GM19463 (cell line): ENCODE data around the gene DBN1.
"Not testable (repeated sequence)": the region's sequence is repeated elsewhere in the genome, so short reads cannot be mapped to it uniquely, and the experiment has no call there.

ENCODE experiments used
- ATAC-seq: cut with Tn5 transposase; IDR thresholded peaks from one replicate; pipeline ENCODE4 v1.9.1; 2021; ENCODE audit warnings: mild to moderate bottlenecking, moderate library complexity; ENCODE audit not compliant: unreplicated experiment

The DBN1 gene

DNA sequence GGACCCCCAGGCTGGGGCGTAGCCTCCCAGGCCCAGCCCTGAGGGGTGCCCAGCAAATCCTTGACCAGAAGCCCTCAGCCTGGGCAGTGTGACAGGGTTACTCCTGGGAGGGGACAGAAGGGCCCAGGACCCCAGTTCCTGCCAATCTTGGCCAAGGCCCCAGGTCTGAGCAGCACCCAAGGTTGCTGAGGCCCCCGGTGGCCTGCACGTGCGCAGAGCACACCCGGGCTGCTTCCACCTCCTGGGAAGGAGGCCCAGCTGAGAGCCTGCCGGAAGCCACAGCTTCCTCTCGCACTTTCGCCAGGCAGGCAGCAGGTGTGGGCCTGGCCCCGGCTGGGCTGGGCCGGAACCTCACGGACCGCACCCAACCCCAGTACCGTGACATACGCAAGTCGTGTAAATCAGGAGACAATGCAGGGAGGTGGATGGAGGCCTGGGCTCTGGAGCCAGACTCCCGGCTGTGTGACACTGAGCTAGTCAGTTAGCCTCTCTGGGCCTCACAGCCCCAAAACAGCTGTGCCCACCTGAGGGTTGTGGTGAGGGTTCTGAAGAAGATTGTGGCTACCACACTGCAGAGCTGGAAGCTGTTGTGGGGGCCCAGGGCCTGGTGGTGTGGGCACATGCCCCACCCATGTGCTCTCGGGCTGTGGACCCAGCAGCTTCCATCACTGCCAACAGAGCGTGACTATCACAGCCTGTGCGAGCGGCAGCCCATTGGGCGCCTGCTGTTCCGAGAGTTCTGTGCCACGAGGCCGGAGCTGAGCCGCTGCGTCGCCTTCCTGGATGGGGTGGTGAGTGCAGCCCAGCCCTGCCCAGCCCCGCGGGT, 41.9 kb downstream of the DBN1 start:
- ATAC-seq, result peak; percentile 43

DNA sequence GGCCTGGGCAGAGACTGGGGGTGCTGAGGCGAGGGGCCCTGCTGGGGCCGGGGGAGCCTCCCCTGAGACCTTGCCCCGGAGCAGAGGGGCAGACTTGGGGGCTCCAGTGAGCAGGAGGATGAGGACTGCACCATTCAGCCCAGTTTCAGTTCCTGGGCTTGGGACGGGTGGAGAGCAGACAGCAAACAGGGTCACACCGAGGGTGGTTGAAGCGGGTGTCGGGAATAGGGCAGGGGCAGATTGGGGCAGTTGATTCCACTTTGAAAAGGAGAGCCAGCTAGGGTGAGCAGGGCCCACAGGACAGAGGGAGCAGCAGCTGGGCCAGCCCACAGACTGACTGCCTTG, 42.5 kb downstream of the DBN1 start:
- no peak for ATAC-seq

DNA sequence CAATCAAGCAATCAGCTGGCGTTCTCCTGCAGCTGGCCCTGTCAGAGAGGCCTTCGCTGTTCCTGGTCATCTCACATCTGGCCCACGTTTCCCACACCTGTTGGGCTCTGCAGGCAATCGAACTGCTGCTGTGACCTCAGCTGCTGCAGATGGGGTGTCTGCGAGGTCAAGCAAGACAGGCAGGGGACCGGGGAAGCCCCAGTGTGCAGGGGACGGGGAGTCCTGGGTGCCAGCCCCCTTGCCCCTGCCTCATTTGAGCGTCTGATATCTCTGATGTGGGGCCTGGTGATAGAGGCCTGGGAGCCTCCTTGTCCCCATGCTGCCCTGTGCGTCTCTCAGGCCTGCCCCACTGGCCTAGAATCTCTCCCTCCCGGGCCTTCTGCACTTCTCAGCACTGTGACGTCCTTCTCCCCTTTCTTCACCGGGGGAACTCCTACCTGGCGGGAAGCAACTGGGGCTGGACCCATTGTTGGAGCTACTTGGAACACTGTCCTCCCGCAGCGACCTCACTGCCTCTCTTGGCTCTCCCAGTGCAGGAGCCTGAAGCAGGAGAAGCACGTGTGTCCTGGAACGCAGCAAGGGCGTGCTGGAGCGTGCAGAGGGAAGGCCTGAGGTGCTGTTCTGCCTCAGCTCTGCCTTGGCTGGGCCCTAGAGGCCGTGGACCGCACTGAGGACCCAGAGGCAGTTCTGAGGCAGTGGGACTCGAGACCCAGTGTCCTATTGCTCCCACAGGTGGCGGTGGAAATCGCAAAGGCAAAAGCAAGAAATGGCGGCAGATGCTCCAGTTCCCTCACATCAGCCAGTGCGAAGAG, 43.1 kb downstream of the DBN1 start:
- ATAC-seq, result no peak

DNA sequence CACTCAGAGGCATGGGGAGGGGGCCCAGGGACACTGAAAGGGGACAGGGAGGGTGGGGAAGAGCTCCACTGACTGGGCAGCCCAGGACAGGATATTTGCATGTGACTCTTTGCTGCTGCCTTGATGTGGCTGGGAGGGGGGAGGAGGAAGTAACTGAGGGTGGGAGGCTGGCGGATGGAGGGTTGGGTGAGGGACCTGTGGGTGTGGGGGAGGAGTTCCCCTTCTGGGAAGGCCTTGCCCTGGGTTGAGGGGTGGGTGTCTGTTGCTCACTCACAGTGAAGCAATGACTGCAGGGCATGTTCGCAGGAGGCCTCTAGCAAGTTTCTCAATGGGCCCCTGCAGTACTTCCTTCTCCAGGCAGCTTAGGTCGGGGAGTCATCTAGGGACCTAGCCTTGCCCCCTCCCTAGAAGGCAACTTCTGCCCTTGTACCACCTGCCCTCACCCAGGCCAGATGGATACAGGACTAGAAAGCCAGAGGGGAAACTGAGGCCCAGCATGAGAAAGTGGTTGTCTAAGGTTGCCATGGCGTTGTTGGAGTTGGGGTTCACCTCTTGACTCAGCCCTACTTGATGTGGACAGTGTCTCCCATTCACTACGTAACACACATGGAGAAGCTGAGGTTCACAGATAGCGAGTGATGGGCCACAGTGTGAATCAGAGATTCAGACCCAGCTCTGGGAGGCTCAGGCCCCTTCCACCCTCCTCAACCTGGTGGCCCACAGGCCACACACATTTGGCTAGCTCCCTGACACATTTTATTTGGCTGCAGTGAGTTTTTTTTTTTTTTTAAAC, 44.0 kb downstream of the DBN1 start:
- no peak for ATAC-seq

DNA sequence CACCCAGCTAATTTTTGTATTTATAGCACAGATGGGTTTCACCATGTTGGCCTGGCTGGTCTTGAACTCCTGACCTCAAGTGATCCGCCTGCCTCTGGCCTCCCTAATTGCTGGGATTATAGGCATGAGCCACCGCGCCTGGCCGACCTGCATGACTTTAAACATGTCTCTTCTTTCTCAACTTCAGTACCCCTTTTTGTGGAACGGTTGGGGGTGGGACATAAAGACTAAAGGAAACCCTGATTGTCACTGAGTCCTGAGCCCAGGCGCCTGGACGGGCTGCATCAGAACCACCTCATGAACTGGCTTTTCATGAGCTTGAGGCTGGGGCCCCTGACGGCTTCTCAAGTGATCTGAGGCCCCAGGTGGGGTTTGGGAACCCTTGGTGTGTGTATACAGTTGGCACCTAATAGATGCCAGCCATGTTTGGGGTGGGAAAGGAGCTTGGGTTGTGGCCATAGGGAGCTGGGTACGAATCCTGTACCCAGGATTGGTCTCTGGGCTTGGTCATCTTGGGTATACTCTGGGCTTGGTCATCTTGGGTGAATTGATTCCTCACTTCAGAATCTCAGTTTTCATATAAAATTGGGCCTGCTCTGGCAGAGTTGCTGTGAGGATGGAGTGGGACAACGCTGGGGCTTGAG, 44.7 kb downstream of the DBN1 start:
- ATAC-seq, result no peak

DNA sequence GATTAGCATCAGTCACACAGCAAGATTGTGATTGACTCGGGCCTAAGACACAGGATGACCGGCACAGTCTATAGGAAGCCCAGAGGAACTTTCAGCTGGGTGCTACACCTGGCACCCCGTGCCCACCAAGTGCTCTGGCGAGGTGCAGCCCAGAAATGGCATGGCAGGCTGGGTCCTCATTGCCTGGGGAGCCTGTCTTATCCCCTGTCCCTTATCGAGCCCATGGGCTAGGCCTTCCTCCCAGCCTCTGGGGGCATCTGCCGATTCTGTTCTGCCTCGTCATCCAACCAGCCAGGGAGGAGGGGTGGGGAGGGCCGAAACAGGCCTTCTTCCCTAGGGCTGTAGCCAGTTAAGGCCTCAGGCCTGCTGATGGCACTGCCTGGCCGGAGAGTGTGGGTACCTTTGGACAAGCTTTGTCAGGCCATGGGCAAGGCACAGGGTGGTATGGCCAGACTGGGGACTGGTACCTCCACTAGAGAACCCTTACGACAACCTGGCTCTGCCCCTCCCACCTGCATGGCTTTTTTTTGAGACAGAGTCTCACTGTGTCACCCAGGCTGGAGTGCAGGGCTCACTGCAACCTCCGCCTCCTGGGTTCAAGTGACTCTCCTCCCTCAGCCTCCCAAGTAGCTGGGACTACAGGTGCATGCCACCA, 45.4 kb downstream of the DBN1 start:
- no peak for ATAC-seq

DNA sequence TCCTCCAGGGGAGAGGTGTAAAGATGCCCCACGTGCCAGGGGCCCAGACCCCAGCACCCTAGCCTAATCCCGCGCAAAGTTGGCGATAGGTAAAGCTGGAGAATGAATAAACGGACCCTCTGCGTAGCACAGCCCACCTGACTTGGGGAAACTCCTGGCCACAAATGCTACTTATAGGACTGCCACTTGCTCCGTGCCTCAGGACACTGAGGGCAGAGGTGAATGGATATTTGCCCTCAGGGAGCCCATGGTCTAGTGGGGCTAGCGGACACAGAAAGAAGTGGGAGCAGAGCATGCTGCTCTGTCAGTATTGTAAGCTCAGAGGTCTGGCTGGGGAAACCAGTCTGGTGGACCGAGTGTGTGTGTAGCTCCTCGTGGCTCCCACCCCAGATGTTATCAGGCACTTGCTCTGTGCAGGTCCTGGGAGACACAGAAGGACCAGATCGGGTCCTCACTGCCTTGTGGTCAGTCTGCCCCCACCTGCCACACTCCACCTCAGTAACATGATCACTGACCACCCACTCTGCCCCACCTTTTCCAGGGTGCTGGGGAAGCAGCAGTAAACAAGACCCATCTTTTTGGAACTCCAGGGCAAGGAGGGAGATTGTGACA, 46.1 kb downstream of the DBN1 start:
- no peak for ATAC-seq

DNA sequence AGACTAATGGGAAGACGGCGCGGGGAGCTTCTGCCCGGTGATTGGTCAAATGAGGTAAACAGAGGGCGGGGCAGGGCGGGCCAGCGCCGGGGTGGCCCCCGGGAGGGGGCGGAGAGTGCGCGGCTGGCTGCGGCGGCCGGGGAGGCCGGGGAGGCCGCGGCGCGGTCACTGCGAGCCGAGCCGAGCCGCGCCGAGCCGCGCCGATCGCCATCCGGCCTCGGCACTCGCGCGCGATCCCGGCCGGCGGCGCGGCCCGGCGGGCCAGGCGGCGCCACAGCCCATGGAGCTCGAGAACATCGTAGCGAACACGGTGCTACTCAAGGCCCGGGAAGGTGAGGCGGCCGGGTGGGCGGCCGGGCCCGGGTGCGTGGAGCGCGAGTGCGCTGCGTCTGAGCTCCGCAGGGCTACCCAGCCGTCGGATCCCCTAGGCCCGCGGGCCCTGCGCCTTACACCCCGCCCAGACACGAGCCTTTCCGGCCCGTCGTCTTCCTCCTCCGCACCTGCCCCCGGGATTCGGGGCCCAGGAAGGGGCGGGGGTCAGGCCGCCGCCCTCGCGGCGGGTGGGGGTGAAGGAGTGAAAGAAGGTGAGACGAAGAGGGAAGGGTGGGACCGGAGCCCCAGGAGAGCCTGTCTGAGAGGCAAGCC, 46.7 kb downstream of the DBN1 start, which contains the start of gene GRK6:
TSS of gene GRK6 (plus strand) at position 111 of the 645 bp plus-strand sequence. CDS start at position 281, 170 bp downstream.
- ATAC-seq, result peak; percentile 5

DNA sequence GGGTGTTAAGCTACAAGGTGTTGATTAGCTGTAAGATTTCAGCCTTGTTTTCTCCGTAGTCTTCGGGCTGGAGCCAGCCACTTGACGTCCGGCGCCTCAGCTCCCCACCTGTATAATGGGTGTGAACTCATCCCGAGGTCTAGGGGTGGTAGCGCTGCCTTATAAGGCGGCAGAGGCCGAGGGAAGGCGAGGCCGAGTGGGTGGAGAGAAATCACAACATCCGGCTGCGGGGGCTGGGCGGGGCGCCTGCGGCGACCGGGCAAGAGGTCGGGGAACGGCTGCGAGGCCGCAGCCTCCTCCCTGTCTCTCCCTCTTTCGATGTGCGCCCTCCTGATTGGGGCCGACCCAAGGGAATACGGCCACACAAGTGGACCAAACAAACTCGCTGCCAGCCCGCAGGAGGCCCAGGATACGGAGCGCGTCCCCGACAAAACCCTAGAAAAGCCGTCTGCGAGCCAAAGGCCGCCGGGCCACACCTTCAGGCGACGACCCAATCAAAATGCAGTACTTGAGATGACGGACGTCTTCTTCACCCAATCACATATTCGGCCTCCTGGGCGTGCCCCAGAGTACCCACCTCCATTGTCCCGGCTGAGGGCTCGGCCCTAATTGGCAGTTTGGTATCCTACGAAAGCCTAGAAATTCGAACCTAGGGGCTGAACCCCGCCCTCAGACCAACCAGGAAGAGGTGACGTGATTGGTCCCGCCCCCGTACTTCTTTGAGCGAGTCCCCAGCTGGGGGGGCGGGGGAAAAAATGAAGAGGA, 47.5 kb downstream of the DBN1 start:
- peak; percentile 73 for ATAC-seq

DNA sequence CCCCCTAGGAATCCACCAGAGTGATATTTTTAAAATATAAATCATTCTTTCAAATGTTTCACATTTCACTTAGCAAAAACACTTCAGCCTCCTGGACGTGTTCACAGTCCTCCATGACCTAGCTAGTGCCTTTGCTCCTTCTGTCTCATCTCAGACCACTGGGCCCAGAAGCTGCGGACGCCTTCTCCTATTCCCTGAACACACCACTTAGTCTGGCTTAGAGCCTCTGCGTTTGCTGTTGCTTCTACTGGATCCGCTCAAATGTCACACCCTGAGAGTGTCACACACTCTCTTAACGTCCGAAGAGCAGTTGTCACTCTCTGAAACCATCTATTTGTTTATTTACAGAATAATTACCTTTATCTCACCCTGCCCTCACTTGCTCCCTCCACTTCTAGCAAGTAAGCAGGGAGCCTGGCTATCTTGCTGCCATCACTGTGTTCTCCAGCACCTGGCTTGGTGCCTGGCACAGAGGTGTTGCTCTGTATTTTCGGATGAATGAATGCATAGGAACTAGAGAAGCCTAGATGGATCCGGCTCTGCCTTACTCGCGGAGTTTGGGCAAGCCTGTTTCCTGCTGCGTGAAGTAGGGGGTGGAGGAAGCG, 48.1 kb downstream of the DBN1 start:
- ATAC-seq, result no peak

DNA sequence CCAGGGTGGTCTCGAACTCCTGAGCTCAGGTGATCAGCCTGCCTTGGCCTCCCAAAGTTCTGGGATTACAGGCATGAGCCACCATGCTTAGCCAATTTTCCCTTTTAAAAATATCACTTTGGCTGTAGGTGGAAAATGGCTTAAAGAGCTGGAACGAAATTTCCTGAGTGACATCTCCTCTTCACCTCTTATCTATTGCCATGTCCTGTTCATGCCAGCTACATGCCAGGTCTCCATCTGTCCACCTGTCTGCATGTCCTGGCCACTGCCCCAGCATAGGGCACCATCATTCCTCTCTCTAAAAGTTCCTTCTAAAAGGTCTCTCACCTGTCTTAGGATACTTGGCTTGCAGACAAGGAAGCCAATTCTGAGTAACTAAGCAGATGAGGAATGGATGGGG, 49.8 kb downstream of the DBN1 start:
- ATAC-seq, result no peak

DNA sequence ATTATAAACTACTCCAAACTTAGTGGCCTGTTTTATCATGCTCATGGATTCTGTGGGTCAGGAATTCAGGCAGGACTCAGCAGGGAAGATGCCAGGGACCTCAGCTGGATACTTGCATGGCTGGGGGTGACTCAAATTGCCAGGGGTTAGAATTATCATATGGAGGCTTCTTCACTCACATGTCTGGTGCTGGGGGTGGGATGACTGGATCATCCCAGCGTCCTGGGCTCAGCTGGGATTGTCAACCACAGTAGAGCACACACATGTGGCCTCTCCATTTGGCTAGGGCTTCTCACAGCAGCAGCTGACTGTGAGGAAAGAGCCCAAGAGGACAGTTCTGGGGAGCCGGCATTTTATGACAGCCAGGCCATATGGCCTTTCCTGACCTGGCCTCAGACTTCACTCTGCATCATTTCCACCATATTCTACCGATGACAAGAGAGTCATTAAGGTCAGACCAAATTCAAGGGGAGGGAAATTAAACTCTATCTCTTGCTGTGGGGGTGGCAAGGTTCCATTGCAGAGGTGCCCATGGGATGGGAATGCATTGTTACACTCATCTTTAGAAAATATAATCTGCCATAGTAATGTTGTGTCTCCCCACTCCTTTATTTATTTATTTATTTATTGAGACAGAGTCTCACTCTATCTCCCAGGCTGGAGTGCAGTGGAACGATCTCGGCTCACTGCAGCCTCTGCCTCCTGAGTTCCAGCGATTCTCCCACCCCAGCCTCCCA, 52.2 kb downstream of the DBN1 start:
- ATAC-seq, result no peak

DNA sequence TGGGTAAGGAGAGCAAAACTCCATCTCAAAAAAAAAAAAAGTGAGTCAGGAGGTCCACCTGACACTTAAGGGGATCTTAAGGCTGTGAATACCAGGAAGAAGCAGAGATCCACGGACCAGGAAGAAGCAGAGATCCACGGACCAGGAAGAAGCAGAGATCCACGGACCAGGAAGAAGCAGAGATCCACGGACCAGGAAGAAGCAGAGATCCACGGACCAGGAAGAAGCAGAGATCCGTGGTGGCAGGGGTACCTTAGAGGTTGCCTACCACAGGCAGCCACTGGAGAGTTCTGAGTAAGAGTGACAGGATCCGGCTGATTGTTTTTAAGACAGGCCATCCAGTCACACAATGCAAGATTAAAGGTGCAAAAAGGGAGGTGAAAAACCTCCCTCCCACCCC, 53.0 kb downstream of the DBN1 start:
- ATAC-seq, result not testable (repeated sequence)

DNA sequence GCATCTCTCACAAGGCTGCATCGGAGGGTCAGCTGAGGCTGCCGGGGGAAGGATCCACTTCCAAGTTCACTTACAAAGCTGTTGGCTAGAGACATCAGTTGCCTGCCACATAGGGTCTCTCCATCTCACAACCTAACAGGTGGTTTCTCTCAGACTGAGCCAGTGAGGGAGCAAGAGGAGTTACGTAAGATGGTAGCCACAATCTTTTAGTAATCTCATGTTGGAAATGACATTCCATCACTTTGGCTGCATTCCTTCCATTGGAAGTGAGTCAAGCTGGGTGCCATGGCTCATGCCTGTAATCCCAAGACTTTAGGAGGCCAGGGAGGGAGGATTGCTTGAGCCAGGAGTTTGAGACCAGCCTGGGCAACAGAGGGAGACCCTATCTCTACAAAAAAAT, 54.4 kb downstream of the DBN1 start:
- no peak for ATAC-seq

DNA sequence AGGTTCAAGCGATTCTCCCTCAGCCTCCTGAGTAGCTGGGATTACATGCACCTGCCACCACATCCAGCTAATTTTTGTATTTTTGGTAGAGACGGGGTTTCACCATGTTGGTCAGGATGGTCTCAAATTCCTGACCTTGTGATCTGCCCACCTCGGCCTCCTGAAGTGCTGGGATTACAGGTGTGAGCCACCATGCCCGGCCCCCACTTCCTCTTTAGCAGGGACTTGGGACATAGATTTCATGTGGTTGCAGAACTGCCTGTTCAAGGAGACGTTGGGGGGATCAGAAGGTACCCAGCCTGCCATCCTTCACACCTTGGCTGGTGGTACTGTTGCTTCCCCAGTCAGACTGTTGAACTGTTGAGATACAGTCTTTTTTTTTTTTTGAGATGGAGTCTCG, 56.4 kb downstream of the DBN1 start:
- not testable (repeated sequence) for ATAC-seq

DNA sequence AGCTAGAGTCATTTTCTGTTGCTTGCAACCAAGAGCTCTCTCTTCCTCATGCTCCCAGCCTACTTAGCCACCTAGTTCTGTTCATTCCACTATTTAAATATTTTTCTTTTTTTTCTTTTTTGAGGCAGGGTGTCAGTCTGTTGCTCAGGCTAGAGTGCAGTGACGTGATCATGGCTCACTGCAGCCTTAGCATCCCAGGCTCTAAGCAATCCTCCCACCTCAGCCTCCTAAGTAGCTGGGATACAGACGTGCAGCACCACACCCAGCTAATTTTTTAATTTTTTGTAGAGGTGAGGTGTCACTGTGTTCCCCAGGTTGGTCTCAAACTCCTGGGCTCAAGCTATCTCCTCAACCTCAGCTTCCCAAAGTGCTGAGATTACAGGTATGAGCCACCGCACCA, 59.0 kb downstream of the DBN1 start:
- no peak for ATAC-seq

DNA sequence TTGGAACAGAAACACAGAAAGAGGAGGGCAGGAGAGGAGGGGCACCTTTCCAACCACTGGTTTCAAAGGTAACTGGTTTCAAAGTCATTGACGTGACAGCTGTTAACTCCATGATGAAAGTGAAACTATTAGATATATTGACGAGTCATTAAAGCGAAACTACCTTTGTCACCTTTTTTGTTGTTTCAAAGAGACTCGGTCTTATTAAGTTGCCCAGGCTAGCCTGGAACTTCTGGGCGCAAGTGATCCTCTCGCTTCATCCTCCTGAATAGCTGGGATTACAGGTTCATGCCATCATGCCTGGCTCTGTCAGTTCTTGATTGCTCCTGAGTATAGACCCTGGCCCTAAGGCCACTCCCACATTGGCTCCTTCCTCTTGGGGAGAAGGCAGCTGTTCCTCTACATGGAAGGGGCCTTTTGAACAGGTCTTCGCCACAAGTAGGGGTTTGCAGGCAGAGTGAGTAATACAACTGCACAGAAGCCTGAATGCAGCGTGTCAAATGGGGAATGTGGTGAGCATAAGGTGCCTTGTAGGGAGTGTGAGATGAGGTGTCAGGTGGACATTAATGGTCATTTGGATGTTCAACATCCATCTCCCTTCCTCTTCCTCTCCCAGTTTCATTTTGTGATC, 60.7 kb downstream of the DBN1 start:
- peak; percentile 72 for ATAC-seq
